Mesenchymal stem cell (in vitro differentiated cells and primary cell): ENCODE data around the gene PARVB.
A peak's percentile ranks its signal among the peaks of the same experiment; 100 is the strongest.

Source experiments
- DNase-seq: peaks from one replicate; pipeline ENCODE4 v3.0.0-alpha.2; 2013
- H2AFZ ChIP-seq: one replicate; pipeline ENCODE4 v1.6.1; 2013; ENCODE audit warnings: low read depth, mild to moderate bottlenecking, control low read depth, inconsistent platforms, low read length, moderate library complexity
- H2AK5ac ChIP-seq: 2 replicates; pipeline ENCODE4 v1.6.1; 2013; ENCODE audit warnings: low read length, moderate library complexity, mild to moderate bottlenecking, inconsistent platforms; ENCODE audit not compliant: severe bottlenecking
- H2BK120ac ChIP-seq: one replicate; pipeline ENCODE4 v1.6.1; 2013; ENCODE audit warnings: low read depth, mild to moderate bottlenecking, inconsistent platforms, low read length, moderate library complexity
- H2BK12ac ChIP-seq, 2 experiments: one replicate each; pipeline ENCODE4 v1.6.1; 2013; ENCODE audit warnings: inconsistent platforms in 2 of 2, low read length in 2 of 2, mild to moderate bottlenecking in 2 of 2, moderate library complexity in 2 of 2, control low read depth in 1 of 2
- H2BK15ac ChIP-seq: one replicate; pipeline ENCODE4 v1.6.1; 2013; ENCODE audit warnings: mild to moderate bottlenecking, low read depth, inconsistent platforms; ENCODE audit not compliant: poor library complexity, severe bottlenecking
- H2BK5ac ChIP-seq: 2 replicates; pipeline ENCODE4 v1.6.1; 2013; ENCODE audit warnings: low read depth, mild to moderate bottlenecking, low read length, control low read depth, inconsistent platforms; ENCODE audit not compliant: poor library complexity, severe bottlenecking
- H3K14ac ChIP-seq, 2 experiments: one replicate each; pipeline ENCODE4 v1.6.1; 2013; ENCODE audit warnings: inconsistent platforms in 2 of 2, low read length in 2 of 2, control low read depth in 1 of 2, mild to moderate bottlenecking in 1 of 2, moderate library complexity in 1 of 2
- H3K18ac ChIP-seq, 2 experiments: one replicate each; pipeline ENCODE4 v1.6.1; 2013; ENCODE audit warnings: inconsistent platforms in 2 of 2, low read length in 2 of 2, control low read depth in 1 of 2, low read depth in 1 of 2, mild to moderate bottlenecking in 1 of 2
- H3K23ac ChIP-seq, 2 experiments: one replicate each; pipeline ENCODE4 v1.6.1; 2013; ENCODE audit warnings: inconsistent platforms in 2 of 2, low read length in 2 of 2, mild to moderate bottlenecking in 2 of 2, moderate library complexity in 2 of 2, control low read depth in 1 of 2
- H3K27ac ChIP-seq: 2 replicates; pipeline ENCODE4 v1.5.1; 2013; ENCODE audit warnings: mild to moderate bottlenecking, moderate library complexity, low read length, control low read depth, inconsistent platforms; ENCODE audit not compliant: poor library complexity, severe bottlenecking
- H3K27me3 ChIP-seq, 2 experiments: 2 replicates each; pipeline versions ENCODE4 v1.6.1 to v1.7.0; 2013; ENCODE audit warnings: low read length in 2 of 2, mild to moderate bottlenecking in 2 of 2, moderate library complexity in 2 of 2, control low read depth in 1 of 2, inconsistent platforms in 1 of 2; ENCODE audit not compliant: control insufficient read depth in 1 of 2, insufficient read depth in 1 of 2
- H3K36me3 ChIP-seq, 2 experiments: 2 replicates each; pipeline versions ENCODE4 v1.6.1 to v1.7.0; 2013; ENCODE audit warnings: low read length in 2 of 2, control low read depth in 1 of 2, inconsistent platforms in 1 of 2, low read depth in 1 of 2, mild to moderate bottlenecking in 1 of 2; ENCODE audit not compliant: insufficient read depth in 2 of 2, control insufficient read depth in 1 of 2
- H3K4ac ChIP-seq, 2 experiments: one replicate each; pipeline ENCODE4 v1.6.1; 2013; ENCODE audit warnings: inconsistent platforms in 2 of 2, low read length in 2 of 2, mild to moderate bottlenecking in 2 of 2, moderate library complexity in 2 of 2, control low read depth in 1 of 2, low read depth in 1 of 2
- H3K4me1 ChIP-seq: 2 replicates; pipeline ENCODE4 v1.6.1; 2013; ENCODE audit warnings: low read depth, low read length, control low read depth; ENCODE audit not compliant: control insufficient read depth, insufficient read depth
- H3K4me2 ChIP-seq: 2 replicates; pipeline ENCODE4 v1.6.1; 2013; ENCODE audit warnings: low read length, mild to moderate bottlenecking, inconsistent platforms; ENCODE audit not compliant: poor library complexity, severe bottlenecking
- H3K4me3 ChIP-seq, 2 experiments: 2 replicates each; pipeline versions ENCODE4 v1.5.1 to v1.7.0; 2013; ENCODE audit warnings: low read length in 2 of 2, mild to moderate bottlenecking in 2 of 2, control low read depth in 1 of 2, low read depth in 1 of 2; ENCODE audit not compliant: insufficient read depth in 1 of 2
- H3K79me1 ChIP-seq: replicated peaks from 2 replicates; pipeline ENCODE4 v1.6.1; 2013; ENCODE audit warnings: mild to moderate bottlenecking, control low read depth, low read length, inconsistent platforms; ENCODE audit not compliant: poor library complexity, severe bottlenecking
- H3K9ac ChIP-seq: 2 replicates; pipeline ENCODE4 v1.7.0; 2013; ENCODE audit warnings: mild to moderate bottlenecking, low read length, moderate library complexity
- H3K9me3 ChIP-seq: 2 replicates; pipeline ENCODE4 v1.7.0; 2013; ENCODE audit warnings: mild to moderate bottlenecking, low read length; ENCODE audit not compliant: control insufficient read depth
- H4K8ac ChIP-seq: one replicate; pipeline ENCODE4 v1.6.1; 2013; ENCODE audit warnings: inconsistent platforms, mild to moderate bottlenecking, low read length, moderate library complexity
- H4K91ac ChIP-seq: one replicate; pipeline ENCODE4 v1.6.1; 2013; ENCODE audit warnings: mild to moderate bottlenecking, low read length, inconsistent platforms
- WGBS: methylation state at CpG from one replicate; pipeline ENCODE4 v1.1.7; 2013; ENCODE audit warnings: mixed read lengths; 5-methylcytosine and 5-hydroxymethylcytosine counted together

The PARVB gene

DNA sequence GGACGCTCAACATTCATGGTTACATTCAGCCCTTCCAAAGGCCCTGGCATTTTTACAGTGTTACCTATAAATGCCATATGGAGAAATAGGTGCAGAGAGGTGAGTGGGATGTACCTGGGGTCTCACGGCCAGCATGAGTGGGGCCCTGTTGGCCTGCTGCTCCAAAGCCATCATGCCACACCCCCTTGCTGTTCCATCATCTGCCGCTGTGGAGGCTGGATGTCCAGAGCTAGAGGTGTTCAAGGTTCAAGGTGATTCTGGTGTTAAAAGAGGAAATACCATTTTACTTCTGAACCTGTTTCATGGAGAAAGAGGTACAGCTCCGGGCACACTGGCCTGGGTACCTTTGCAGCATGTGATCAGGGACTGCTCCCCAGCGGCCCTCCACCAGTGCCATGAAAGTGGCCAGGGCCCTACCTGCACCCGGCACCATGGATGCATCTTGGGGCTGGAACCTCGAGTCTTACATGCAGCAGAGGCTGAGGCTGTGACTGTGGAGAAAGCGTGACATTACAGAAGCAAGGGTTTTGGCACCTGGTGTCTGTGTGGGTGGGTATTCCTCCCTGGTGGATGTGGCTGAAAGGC lies 68.6 kb downstream of the PARVB start:
- Histone ChIP-seq H3K14ac (no peak overlapping the region), H4K8ac (no peak overlapping the region), H2BK120ac (no peak overlapping the region), H2BK15ac (no peak overlapping the region), H3K4ac (no peak overlapping the region), H3K23ac (no peak overlapping the region), H3K27me3 (no peaks in the 10 kb centered on the region), H2AK5ac (no peak overlapping the region), H3K36me3 (peaks cover 3 to 16% of the 10 kb centered on the region in 2 experiments), H3K4me3 (no peak overlapping the region), H2BK5ac (no peak overlapping the region), H2AFZ (no peak overlapping the region), H3K4me2 (no peak overlapping the region), H3K4me1 (peaks cover 5% of the 10 kb centered on the region), H4K91ac (no peak overlapping the region), H3K9me3 (no peaks in the 10 kb centered on the region), H2BK12ac (no peak overlapping the region), H3K79me1 (no peaks in the 10 kb centered on the region), H3K18ac (no peak overlapping the region), H3K27ac (no peak overlapping the region), H3K9ac (no peak overlapping the region)
- WGBS: 91% methylated on average over 7 of the region's 8 CpGs
- no peak for DNase-seq

DNA sequence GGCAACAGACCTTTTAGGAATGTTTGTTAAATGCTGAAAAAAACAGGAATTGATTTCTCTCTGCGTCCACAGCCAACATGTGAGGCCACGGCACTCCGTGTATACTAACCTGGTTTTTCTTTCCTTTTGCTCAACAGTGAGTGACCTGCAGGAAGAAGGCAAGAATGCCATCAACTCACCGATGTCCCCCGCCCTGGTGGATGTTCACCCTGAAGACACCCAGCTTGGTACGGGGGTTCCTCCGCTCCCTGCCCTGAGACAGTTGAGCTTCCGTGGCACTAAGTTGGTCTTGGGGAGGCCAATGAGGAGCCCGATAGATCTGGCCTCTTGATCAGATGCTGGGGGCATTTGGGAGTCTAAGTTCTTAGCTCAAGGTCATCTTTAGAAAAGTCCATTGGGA lies 69.7 kb downstream of the PARVB start:
- Histone ChIP-seq H3K79me1 (no peaks in the 10 kb centered on the region), H3K18ac (no peak overlapping the region), H3K4me1 (peaks cover 5% of the 10 kb centered on the region), H3K9me3 (no peaks in the 10 kb centered on the region), H2BK12ac (no peak overlapping the region), H3K14ac (no peak overlapping the region), H2BK120ac (no peak overlapping the region), H3K9ac (no peak overlapping the region), H4K8ac (no peak overlapping the region), H3K4ac (no peak overlapping the region), H2AK5ac (no peak overlapping the region), H3K4me3 (no peak overlapping the region), H4K91ac (no peak overlapping the region), H3K36me3 (peaks cover 3 to 16% of the 10 kb centered on the region in 2 experiments), H2AFZ (no peak overlapping the region), H3K27ac (no peak overlapping the region), H2BK15ac (no peak overlapping the region), H3K27me3 (no peaks in the 10 kb centered on the region), H2BK5ac (no peak overlapping the region), H3K4me2 (no peak overlapping the region), H3K23ac (no peak overlapping the region)
- DNase-seq: no peak
- WGBS: 90% methylated on average over 9 of the region's 9 CpGs

DNA sequence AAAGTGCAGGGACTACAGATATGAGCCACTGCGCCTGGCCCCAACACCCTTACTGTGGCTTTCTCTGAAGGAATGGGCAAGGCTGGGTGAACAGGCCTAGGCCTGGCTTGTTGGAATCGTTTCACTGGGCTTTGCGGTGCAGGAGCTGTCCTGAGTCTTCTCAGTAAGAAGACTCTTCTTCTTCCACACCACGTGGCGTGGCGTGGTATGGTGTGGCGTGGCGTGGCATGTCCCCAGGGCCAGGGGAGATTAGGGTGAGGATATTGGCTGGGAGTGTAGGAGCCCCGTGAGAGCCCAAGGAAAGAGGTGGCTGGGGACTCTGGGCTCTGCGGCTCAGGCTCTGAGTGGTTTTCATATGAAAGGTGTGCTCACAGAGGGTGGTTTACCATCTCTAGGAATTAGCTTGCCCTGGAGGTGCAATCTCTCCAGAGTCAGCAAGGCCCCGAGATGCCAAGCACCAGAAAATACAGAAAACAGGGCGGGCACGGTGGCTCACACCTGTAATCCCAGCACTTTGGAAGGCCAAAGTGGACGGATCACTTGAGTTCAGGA lies 70.7 kb downstream of the PARVB start:
- Histone ChIP-seq H2AK5ac (no peak overlapping the region), H2BK5ac (no peak overlapping the region), H3K23ac (no peak overlapping the region), H2BK15ac (no peak overlapping the region), H3K79me1 (no peaks in the 10 kb centered on the region), H3K18ac (no peak overlapping the region), H2BK12ac (no peak overlapping the region), H4K91ac (no peak overlapping the region), H2BK120ac (no peak overlapping the region), H4K8ac (no peak overlapping the region), H3K14ac (no peak overlapping the region), H3K9ac (no peak overlapping the region), H2AFZ (no peak overlapping the region), H3K9me3 (no peaks in the 10 kb centered on the region), H3K4me3 (no peak overlapping the region), H3K4me2 (no peak overlapping the region), H3K27me3 (no peaks in the 10 kb centered on the region), H3K27ac (no peak overlapping the region), H3K36me3 (peaks cover 3 to 17% of the 10 kb centered on the region in 2 experiments), H3K4me1 (no peaks in the 10 kb centered on the region), H3K4ac (no peak overlapping the region)
- 96% methylated on average over 12 of the region's 14 CpGs for WGBS
- no peak for DNase-seq

DNA sequence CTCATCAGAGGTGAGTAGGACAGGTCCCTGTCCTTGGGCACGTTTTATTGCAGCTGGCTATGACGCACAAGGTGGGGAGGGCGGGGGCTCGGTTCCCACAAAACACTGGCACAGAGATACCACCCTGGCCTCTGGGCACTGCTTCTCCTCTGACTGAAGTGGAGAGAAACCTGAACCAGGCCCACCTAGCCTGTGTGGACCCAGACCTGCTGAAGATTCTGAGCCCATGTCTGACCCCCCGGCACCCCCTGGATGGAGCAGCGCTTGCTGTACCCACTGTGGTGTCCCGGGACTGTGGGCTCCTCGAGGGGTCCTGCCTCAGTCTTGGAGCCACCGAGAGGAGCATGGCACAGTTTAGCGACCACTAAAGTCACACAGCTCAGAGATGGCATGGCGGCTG lies 72.6 kb downstream of the PARVB start:
- H3K18ac ChIP-seq: no peak overlapping the region
- H2BK12ac ChIP-seq: no peak overlapping the region
- no peak overlapping the region for H2AK5ac ChIP-seq
- WGBS: 95% methylated on average over 11 of the region's 11 CpGs
- H2BK120ac ChIP-seq: no peak overlapping the region
- no peaks in the 10 kb centered on the region for H3K9me3 ChIP-seq
- no peak overlapping the region for H2AFZ ChIP-seq
- H3K23ac ChIP-seq: no peak overlapping the region
- no peak overlapping the region for H3K4me3 ChIP-seq
- no peak overlapping the region for H3K4me2 ChIP-seq
- DNase-seq: no peak
- H3K14ac ChIP-seq: no peak overlapping the region
- no peak overlapping the region for H3K9ac ChIP-seq
- H4K91ac ChIP-seq: no peak overlapping the region
- H2BK15ac ChIP-seq: no peak overlapping the region
- H3K79me1 ChIP-seq: no peaks in the 10 kb centered on the region
- no peaks in the 10 kb centered on the region for H3K4me1 ChIP-seq
- H3K27ac ChIP-seq: no peak overlapping the region
- no peak overlapping the region for H3K4ac ChIP-seq
- peaks cover 3 to 28% of the 10 kb centered on the region in 2 experiments for H3K36me3 ChIP-seq
- peak overlapping the region; percentile 35 for H4K8ac ChIP-seq
- no peaks in the 10 kb centered on the region for H3K27me3 ChIP-seq
- H2BK5ac ChIP-seq: no peak overlapping the region
